HepG2 (cell line): Measurements from ENCODE around the gene ABCA2. TPM values are rescaled to one million over a fixed set of nuclear protein-coding genes. Genes with fewer than 3 reads are reported as not detected.

Source experiments
- CAMTA2 ChIP-seq: sonication (generic); formaldehyde crosslinking; IDR thresholded peaks from 2 replicates; pipeline ENCODE4 v1.4.0; 2020; ENCODE audit warnings: mild to moderate bottlenecking, missing genetic modification reagents, borderline replicate concordance
- CEBPB ChIP-seq: IDR thresholded peaks from 2 replicates; pipeline ENCODE4 v1.6.1; 2011; ENCODE audit warnings: low read depth, low read length, improper control_type of control experiment, borderline replicate concordance
- CHD4 ChIP-seq: fragments of 200-600 bp; sonication (generic); IDR thresholded peaks from 2 replicates; pipeline ENCODE4 v1.7.0; 2017; ENCODE audit warnings: mild to moderate bottlenecking, low read length, borderline replicate concordance
- HDAC1 ChIP-seq: sonication (generic); formaldehyde crosslinking; IDR thresholded peaks from 2 replicates; pipeline ENCODE4 v1.5.1; 2020; ENCODE audit warnings: mild to moderate bottlenecking, missing genetic modification reagents
- HMG20B ChIP-seq: conservative IDR thresholded peaks from 2 replicates; pipeline ENCODE4 v1.6.1; 2016; ENCODE audit warnings: missing genetic modification reagents, missing compliant biosample characterization
- HOMEZ ChIP-seq: IDR thresholded peaks from 2 replicates; pipeline ENCODE4 v1.6.1; 2016; ENCODE audit warnings: low read depth
- JARID2 ChIP-seq: sonication (generic); formaldehyde crosslinking; IDR thresholded peaks from 2 replicates; pipeline ENCODE4 v1.8.1; 2023; ENCODE audit warnings: missing genetic modification reagents, inconsistent platforms; ENCODE audit not compliant: insufficient replicate concordance
- PAXIP1 ChIP-seq: sonication (generic); formaldehyde crosslinking; conservative IDR thresholded peaks from 2 replicates; pipeline ENCODE4 v1.4.0; 2020; ENCODE audit warnings: mild to moderate bottlenecking, missing genetic modification reagents, moderate library complexity
- PCBP1 ChIP-seq: fragments of 200-400 bp; formaldehyde crosslinking; IDR thresholded peaks from 2 replicates; pipeline ENCODE4 v1.6.1; 2017; ENCODE audit warnings: mild to moderate bottlenecking, low read depth, low read length, borderline replicate concordance
- RBFOX2 ChIP-seq: fragments of 200-400 bp; formaldehyde crosslinking; IDR thresholded peaks from 2 replicates; pipeline ENCODE4 v1.6.1; 2017; ENCODE audit warnings: low read depth, mild to moderate bottlenecking, low read length
- ZFP36L1 ChIP-seq: sonication (generic); formaldehyde crosslinking; IDR thresholded peaks from 2 replicates; pipeline ENCODE4 v1.8.0; 2022; ENCODE audit warnings: mild to moderate bottlenecking, missing genetic modification reagents, moderate library complexity
- ZNF124 ChIP-seq: sonication (generic); formaldehyde crosslinking; IDR thresholded peaks from 2 replicates; pipeline ENCODE4 v1.4.0; 2020; ENCODE audit warnings: missing genetic modification reagents
- ZNF160 ChIP-seq: sonication (generic); formaldehyde crosslinking; IDR thresholded peaks from 2 replicates; pipeline ENCODE4 v1.8.0; 2022; ENCODE audit warnings: mild to moderate bottlenecking, inconsistent platforms, missing genetic modification reagents
- ZNF224 ChIP-seq: sonication (generic); formaldehyde crosslinking; IDR thresholded peaks from 2 replicates; pipeline ENCODE4 v1.5.0; 2020; ENCODE audit warnings: mild to moderate bottlenecking, missing genetic modification reagents
- ZNF557 ChIP-seq: sonication (generic); formaldehyde crosslinking; IDR thresholded peaks from 2 replicates; pipeline ENCODE4 v1.4.0; 2020; ENCODE audit warnings: missing genetic modification reagents
- ZNF652 ChIP-seq: IDR thresholded peaks from 2 replicates; pipeline ENCODE4 v1.6.1; 2016; ENCODE audit warnings: low read depth, borderline replicate concordance
- ZNF780A ChIP-seq: sonication (generic); formaldehyde crosslinking; IDR thresholded peaks from 2 replicates; pipeline ENCODE4 v1.8.0; 2022; ENCODE audit warnings: mild to moderate bottlenecking, missing genetic modification reagents, moderate library complexity
- ZNF788 ChIP-seq: sonication (generic); formaldehyde crosslinking; IDR thresholded peaks from 2 replicates; pipeline ENCODE4 v1.5.0; 2020; ENCODE audit warnings: mild to moderate bottlenecking, missing genetic modification reagents, borderline replicate concordance
- polyA plus RNA-seq, 8 experiments: library from polyadenylated mRNA; depleted of rRNA in 3 of 8; stranded (reverse) in 7 of 8; unstranded in 1 of 8; fragments of >200 nt; fragmentation: Illumina TruSeq in 4 of 8; extraction: Trizol in 4 of 8; gene quantifications; 2 replicates each; pipeline versions ENCODE4 v1.2.1 to v1.2.3, GENCODE V29; 2011 to 2016; ENCODE audit warnings: low read depth in 4 of 8, missing spikeins in 1 of 8, mixed read lengths in 1 of 8; ENCODE audit not compliant: insufficient read depth in 1 of 8
- total RNA-seq, 5 experiments: library from RNA; depleted of rRNA; stranded (reverse); fragments of >200 nt; fragmentation: Illumina TruSeq; extraction: Trizol; gene quantifications; 2 replicates each; pipeline ENCODE4 v1.2.3, GENCODE V29; 2016; ENCODE audit warnings: low read depth in 1 of 5
- TF ChIP-seq, protein P1 (sequence below): sonication (generic); formaldehyde crosslinking; IDR thresholded peaks from 2 replicates; pipeline ENCODE4; 2020; ENCODE audit warnings: missing genetic modification reagents, mild to moderate bottlenecking, borderline replicate concordance
- TF ChIP-seq, protein P2 (sequence below): sonication (generic); formaldehyde crosslinking; IDR thresholded peaks from 2 replicates; pipeline ENCODE4 v1.5.1; 2020; ENCODE audit warnings: missing genetic modification reagents, mild to moderate bottlenecking, borderline replicate concordance

The ABCA2 gene
- total and polyA plus RNA-seq, 2 of the 13 experiments (the other 11 are each of a cell fraction or from before 2014, with no cell fraction given): 2.9 to 19.2 TPM

DNA sequence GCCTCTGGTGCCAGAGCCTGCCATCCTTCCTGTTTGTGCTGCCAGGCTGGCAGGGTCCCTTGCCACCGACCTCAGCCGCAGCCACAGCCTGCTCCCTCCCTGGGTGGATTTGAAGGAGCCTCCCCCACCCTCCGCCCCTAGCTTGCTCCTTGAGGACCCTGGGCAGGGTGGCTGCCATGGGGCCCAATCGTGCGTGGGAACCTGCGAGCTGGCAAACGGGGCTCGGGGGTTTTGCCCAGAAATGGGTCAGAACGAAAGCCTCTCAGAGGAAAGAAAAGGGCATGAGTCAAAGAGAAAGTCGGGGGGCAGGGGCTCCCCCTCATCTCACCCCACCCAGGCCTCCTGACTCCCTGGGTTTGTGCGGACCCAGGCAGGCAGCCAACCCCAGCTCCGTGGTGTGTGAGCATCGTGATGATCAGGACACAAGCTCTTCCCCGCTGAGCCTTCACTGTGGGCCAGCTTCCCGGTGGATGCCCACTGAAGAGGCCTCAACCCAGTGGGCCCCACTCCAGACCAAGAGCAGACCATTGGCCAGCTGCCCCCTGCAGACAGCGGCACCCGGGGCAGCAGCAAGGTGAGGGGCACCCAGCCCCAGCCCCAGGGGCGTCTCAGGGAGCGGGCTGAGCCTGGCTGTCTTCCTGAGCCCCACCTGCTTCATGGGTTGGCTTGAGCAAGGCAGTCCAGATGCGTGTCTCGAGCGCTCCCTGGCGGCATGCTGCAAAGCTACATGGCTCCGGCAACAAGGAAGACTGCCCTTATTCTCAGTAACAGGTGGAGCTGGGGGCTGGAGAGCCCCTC is 6.9 kb upstream of the ABCA2 start (continued):
- no peak for TF ChIP-seq ZFP36L1
- no peak for TF ChIP-seq ZNF780A (CRISPR knock-in tag)
- no peak for TF ChIP-seq HOMEZ (CRISPR knock-in tag)
- TF ChIP-seq HDAC1 (CRISPR knock-in tag): no peak
- no peak for TF ChIP-seq CAMTA2 (CRISPR knock-in tag)
- TF ChIP-seq ZNF224 (CRISPR knock-in tag): no peak
- TF ChIP-seq CHD4: no peak
- no peak for TF ChIP-seq ZNF652
- no peak for TF ChIP-seq ZNF160 (CRISPR knock-in tag)
- TF ChIP-seq PAXIP1: no peak
- no peak for TF ChIP-seq JARID2 (CRISPR knock-in tag)
- TF ChIP-seq, protein P1, sequence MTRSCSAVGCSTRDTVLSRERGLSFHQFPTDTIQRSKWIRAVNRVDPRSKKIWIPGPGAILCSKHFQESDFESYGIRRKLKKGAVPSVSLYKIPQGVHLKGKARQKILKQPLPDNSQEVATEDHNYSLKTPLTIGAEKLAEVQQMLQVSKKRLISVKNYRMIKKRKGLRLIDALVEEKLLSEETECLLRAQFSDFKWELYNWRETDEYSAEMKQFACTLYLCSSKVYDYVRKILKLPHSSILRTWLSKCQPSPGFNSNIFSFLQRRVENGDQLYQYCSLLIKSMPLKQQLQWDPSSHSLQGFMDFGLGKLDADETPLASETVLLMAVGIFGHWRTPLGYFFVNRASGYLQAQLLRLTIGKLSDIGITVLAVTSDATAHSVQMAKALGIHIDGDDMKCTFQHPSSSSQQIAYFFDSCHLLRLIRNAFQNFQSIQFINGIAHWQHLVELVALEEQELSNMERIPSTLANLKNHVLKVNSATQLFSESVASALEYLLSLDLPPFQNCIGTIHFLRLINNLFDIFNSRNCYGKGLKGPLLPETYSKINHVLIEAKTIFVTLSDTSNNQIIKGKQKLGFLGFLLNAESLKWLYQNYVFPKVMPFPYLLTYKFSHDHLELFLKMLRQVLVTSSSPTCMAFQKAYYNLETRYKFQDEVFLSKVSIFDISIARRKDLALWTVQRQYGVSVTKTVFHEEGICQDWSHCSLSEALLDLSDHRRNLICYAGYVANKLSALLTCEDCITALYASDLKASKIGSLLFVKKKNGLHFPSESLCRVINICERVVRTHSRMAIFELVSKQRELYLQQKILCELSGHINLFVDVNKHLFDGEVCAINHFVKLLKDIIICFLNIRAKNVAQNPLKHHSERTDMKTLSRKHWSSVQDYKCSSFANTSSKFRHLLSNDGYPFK (CRISPR knock-in tag): no peak
- no peak for TF ChIP-seq CEBPB
- 0 out of 2 replicates have a peak, but pooled peaks have one; percentile 23 for TF ChIP-seq ZNF788 (CRISPR knock-in tag)
- TF ChIP-seq ZNF124 (CRISPR knock-in tag): no peak
- TF ChIP-seq, protein P2, sequence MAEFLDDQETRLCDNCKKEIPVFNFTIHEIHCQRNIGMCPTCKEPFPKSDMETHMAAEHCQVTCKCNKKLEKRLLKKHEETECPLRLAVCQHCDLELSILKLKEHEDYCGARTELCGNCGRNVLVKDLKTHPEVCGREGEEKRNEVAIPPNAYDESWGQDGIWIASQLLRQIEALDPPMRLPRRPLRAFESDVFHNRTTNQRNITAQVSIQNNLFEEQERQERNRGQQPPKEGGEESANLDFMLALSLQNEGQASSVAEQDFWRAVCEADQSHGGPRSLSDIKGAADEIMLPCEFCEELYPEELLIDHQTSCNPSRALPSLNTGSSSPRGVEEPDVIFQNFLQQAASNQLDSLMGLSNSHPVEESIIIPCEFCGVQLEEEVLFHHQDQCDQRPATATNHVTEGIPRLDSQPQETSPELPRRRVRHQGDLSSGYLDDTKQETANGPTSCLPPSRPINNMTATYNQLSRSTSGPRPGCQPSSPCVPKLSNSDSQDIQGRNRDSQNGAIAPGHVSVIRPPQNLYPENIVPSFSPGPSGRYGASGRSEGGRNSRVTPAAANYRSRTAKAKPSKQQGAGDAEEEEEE (CRISPR knock-in tag): no peak
- no peak for TF ChIP-seq PCBP1
- no peak for TF ChIP-seq ZNF557
- no peak for TF ChIP-seq RBFOX2
- no peak for TF ChIP-seq HMG20B (CRISPR knock-in tag)
